CD4-positive, alpha-beta T cell treated with Interleukin-4 for 1 hour (primary cell): ENCODE results near the gene TERT.
"Not testable (repeated sequence)": the region's sequence is repeated elsewhere in the genome, so short reads cannot be mapped to it uniquely, and the experiment has no call there.

ENCODE experiments used
- DNase-seq, 2 donors: peaks; one replicate each; pipeline ENCODE4 v3.0.0-alpha.2; 2020 to 2022

TERT gene

GRCh38 chr5:1294835-1295649 is at the start of gene TERT:
TSS of gene TERT (minus strand) at chr5:1295068. CDS start at chr5:1294989, 79 bp downstream.
- DNase-seq = peak; percentile 73 to 81

GRCh38 chr5:1343931-1344901 is 49.3 kb upstream of the TERT start:
- DNase-seq = peak in 1 of 2 donors; percentile 20

GRCh38 chr5:1343315-1343751 is 48.5 kb upstream of the TERT start:
- DNase-seq = no peak

- DNase-seq = not testable (repeated sequence)
Measured at GRCh38 chr5:1342711-1343110, 47.8 kb upstream of the TERT start.

GRCh38 chr5:1342268-1342667 is 47.4 kb upstream of the TERT start:
- DNase-seq = no peak

DNA sequence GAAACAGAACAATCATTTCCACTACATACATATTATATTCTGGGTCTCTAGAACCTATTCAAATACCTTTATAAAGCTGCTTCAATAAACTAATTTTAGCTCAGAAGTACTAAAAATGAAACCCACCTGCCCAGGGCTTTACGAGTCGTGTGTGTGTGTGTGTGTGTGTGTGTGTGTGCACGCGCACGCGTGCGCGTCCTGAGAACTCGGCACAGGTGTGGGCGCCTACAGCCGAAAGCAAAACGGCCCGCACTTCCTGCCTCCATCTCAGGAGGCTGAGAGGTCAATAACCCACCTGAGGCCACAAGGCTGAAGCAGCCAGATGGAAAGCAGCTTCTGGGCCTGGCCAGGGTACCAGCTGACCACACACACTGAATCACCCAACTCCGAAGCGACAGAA is 47.0 kb upstream of the TERT start:
- DNase-seq = no peak

DNA sequence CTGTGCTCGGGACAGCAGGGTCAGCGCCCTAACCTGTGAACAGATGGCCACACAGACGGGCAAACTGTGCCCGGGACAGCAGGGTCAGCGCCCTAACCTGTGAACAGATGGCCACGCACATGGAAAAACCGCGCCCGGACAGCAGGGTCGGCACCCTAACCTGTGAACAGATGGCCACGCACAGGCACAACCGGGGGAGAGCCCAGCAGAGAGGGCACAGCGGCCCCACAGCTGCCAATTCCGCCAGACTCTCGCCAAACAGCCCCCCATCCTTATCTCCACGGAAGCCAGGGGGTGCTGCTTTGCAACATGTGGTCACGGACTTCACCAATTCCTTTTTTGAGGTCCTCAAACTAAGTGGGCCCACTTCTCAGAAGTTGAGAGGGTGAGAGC is 44.9 kb upstream of the TERT start:
- DNase-seq = not testable (repeated sequence)

DNA sequence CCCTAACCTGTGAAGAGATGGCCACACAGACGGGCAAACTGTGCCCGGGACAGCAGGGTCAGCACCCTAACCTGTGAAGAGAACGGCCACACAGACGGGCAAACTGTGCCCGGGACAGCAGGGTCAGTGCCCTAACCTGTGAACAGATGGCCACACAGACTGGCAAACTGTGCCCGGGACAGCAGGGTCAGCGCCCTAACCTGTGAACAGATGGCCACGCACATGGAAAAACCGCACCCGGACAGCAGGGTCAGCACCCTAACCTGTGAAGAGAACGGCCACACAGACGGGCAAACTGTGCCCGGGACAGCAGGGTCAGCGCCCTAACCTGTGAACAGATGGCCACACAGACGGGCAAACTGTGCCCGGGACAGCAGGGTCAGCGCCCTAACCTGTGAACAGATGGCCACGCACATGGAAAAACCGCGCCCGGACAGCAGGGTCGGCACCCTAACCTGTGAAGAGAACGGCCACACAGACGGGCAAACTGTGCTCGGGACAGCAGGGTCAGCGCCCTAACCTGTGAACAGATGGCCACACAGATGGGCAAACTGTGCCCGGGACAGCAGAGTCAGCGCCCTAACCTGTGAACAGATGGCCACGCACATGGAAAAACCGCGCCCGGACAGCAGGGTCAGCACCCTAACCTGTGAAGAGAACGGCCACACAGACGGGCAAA is 44.4 kb upstream of the TERT start:
- not testable (repeated sequence) for DNase-seq

- no peak for DNase-seq
Measured at GRCh38 chr5:1338506-1339070, 43.7 kb upstream of the TERT start.

DNA sequence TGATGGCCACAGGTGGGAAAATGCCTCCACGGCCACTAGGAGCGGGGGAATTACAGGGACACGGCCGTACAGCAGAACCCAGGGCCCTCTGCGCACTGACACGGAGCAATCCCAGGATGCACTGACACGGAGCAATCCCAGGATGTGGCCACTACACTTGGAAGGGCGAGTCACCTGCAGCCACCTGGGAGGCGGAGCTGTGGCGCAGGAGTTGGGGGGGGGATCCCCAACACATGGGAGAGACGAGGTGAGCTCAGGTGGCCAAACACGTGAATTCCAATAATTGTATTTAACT is 43.3 kb upstream of the TERT start:
- no peak for DNase-seq

DNA sequence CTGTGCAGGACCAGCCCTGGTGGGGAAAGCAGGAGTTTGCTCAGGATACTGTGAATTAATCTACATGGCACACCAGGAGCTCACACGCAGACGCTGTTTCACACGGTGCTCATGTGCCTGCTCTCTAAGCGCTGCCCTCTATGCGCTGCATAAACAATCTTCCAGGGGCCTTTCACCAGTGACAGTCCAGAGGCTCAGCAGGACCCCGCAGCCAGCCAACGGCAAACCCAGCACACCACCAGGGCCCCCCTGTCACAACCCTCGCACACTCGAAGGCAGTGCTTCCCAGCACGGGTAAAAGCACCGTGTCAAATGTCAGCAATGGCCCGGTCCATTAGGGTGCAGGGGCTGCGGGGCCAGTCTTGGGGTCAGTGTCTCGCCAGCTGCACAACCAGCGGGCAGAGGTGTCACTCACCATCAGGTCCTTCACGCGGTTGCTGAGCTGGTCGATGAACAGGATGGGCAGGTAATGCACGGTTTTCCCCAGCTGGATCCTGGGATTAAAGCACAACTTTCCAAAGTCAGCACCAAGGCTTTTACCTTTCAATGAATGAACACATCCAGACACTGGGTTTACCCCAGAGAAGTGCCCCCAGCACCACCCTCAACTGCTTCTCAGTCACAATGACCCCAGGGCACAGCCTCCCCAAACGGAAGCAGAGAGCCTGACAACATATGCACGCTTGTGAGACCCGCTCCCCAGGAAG is 42.8 kb upstream of the TERT start:
- DNase-seq = no peak

DNA sequence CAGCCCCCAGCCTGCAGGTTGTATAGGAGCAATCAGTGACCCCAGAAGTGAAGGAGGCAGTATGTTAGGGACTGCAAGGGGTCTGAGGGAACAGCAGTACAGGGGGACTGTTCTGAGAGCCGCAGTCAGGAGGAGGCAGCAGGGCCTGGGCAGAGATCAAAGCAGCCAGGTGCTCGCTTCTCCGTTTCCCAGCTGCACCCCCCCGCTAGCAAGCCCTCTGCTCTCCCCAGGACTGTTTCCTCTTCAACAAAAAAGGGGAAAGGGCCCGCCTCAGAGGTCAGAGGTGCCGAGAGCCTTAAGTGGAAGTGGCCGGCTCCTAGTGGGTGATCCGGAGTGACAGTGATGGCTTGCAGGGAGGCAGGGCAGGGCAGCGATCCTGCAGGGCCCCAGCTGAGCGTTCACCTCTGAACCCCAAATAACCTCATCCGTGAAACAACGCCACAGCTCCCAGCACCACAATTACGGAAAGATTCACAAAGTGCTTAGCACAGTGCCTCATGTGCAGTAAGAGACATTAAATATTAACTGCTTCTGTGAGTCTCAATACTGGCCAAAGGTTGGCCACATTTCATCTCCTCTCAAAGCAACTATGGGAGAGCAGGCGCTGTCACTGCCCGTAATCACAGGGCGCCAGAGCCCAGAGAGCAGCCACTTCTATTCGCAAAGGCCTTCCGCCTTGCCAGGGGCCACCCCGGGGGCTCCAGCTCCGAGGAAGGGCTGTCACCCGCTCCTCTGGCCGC is 42.1 kb upstream of the TERT start:
- DNase-seq = no peak

DNA sequence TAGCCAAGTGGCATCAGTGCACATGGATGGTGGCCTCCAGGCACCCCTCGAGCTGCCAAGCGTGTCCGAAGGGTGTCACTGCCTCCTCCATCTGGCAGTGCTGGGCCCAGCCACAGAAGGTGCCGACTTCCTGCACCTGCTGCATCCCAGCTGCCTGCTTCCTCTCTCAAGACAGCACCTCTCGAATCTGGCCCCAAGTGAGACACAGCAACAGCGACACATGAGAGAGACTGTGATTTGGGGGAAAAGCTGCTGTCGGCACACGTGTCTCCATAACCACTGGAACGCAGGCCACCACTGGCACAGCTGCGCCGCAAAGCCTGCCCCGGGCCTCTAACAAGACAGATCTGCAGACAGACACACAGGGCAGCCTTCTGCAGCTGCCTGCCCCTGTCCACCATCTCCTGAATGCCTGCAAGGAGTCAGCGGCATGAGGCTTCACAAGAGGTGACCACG is 41.3 kb upstream of the TERT start:
- DNase-seq = no peak

DNA sequence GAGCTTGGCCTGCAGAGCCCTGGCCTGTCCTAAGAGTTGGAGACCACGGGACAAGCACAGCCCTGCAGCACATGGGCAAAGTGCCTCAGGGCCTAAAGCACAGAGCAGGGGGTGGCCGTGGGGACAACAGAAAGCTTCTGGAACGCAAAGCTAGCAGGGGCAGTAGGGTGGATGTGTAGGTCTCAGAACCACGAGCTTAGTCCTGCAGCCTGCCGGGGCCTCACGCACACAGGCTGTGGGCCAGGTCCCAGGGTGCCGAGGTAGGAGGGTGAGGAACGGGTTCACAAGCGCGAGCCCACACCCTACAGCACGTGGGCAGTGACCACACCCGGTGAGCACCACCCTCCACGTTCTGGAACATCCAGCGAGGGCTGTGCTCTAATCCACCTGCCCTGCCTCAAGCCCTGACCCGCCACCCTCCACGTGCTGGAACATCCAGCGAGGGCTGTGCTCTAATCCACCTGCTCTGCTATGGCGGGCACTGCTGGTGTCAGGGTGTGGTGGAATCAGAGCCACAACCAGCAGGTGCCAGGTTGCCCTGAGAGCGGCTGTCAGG is 40.8 kb upstream of the TERT start:
- no peak for DNase-seq

DNA sequence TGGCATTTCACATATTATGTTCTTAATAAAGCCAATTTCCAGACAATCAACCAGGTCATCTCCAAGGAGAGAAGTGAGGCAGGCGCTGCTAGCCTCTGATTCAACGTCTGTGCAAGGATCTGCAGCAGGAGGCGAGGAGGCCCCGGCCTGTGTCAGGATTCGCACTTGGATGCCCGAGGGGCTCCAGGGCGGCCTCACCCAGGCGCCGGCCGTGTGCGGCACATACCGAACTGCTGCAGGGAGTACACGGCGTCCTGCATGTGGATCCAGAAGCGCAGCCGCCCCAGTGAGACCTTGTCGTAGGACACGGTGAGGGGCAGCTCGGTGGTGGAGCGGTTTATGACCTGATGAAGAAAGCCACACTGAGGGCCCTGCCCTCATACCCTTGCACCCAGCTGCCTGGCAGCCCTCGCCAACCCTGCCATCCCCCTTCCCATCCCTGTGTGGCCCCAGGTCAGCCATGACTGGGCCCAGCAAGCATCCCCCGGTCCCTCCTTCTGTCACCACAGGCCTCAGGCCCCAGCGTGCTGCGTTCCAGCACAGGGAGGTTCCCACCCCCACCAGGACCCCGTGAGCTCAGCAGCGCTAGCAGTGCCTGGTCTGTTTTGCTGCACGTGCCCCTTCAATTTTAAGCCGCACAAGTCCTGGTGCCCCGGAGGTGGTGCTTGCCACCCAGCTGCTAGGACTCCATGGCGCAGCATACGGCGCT is 40.1 kb upstream of the TERT start:
- no peak for DNase-seq

DNA sequence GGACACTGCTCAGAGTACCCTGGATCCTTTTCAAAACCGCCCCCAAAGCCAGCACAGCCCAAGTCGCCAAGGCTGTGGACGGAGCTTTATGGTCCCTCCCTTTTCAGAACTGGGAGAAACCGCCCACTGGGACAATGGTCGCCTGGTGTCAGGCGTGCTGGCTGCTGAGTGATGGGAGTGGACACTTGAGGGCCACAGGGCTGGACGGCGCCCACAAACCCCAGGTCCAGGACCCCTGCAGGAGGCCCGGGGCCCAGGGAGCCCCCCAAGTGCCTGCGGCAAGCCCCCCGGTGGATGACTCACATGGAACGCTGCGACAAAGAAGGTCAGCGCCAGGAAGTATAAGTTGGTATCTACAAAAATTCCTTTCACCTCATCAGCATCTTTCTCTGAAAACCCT is 39.1 kb upstream of the TERT start:
- no peak for DNase-seq

DNA sequence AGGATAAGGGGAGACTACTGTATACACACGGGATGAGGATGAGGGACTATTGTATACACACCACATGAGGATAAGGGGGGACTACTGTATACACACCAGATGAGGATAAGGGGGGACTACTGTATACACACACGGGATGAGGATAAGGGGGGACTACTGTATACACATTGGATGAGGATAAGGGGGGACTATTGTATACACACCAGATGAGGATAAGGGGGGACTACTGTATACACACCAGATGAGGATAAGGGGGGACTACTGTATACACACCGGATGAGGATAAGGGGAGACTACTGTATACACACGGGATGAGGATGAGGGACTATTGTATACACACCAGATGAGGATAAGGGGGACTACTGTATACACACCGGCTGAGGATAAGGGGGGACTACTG is 38.4 kb upstream of the TERT start:
- DNase-seq = not testable (repeated sequence)

- DNase-seq = no peak
Measured at GRCh38 chr5:1332461-1333001, 37.7 kb upstream of the TERT start.

- no peak for DNase-seq
Measured at GRCh38 chr5:1331861-1332405, 37.1 kb upstream of the TERT start.
